ENCODE data around the gene CDK2AP2.
A peak's percentile ranks its signal among the peaks of the same experiment; 100 is the strongest.

CDK2AP2 gene

GRCh38 chr11:67464411-67465188 lies 43.4 kb downstream of the CDK2AP2 start:
- peak; percentile 91 for DNase-seq

DNA sequence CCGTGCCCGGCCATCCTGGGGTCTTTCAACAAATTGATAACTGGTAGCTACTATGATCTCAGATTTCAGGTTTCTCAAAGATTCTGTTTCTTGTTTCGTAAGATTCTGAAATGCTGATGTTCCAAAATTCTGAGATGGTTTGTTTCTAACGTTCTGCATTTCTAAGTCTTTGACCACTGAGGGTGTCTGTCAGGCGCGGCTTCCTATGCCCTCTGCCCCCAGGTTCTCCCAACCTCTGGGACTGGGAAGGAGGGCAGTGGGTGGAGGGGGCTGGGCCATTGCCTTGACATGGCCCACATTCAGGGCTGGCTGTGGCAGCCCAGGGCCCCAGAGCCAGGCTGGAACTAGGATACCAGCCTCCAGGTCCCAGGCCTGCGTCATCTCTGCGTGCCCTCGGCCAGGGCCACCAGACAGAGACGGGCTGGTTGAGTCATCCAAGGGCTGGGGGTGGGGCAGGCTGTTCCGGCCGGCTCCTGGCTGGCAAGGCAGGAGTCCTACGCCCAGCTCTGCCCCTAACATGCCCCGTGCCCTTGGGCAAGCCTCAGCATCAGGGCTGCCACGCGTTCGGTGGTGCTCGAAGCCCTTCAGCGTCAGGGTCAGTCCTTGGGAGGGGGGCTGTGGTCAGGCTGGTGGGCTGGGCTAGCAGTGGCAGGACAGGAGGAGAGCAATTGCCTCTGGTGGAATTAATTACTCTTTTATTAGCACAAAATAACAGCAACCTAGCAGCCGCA lies 44.1 kb downstream of the CDK2AP2 start:
- DNase-seq = no peak

- no peak for DNase-seq
Measured at GRCh38 chr11:67463186-67463585, 44.8 kb downstream of the CDK2AP2 start.

DNA sequence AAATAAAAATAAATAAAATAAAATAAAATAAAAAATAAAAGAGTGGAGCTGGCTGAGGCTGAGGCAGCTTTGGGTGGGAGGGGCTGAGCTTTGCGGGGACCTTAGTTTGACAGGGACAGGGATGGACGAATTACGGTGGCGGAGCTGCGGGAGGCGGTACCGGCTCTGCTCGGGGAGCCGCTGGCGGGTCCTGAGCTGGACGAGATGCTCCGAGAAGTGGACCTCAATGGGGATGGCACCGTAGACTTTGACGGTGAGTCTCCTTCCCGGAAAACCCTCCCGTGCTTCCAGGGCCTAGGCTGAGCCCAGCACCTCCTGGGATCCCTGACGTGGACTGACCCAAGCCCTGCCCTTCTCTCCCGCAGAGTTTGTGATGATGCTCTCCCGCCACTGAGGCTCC lies 49.7 kb downstream of the CDK2AP2 start:
- DNase-seq = no peak

DNA sequence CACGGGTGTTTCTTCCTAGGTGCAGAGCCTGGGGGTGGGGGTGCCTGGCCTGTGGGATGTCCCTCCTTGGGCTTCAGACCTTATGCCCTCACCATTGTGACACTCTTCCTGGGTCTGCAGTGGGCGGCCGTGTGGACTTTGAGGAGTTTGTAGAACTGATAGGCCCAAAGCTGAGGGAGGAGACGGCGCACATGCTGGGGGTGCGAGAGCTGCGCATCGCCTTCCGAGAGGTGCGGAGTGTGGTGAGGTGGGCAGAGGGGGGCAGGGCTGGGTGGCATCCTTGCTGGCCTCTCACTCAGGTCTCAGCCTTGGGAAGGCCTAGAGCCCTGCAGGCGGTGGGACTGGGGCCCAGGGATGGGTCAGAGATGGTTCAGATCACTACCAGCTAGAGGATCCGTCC lies 50.5 kb downstream of the CDK2AP2 start:
- no peak for DNase-seq
